Adrenal gland (tissue), 5 donors: ENCODE measurements around the gene TBKBP1.

Experiments
- CTCF ChIP-seq, 6 experiments: fragments of 450-650 bp in 4 of 6; fragments of 200-600 bp in 2 of 6; sonication (generic) in 1 of 6; IDR thresholded peaks; 1 replicate in 5 of 6; 2 replicates in 1 of 6; pipeline versions ENCODE4 v1.5.1 to v1.8.0; 2016 to 2021; ENCODE audit warnings: antibody characterized with exemption in 6 of 6, mild to moderate bottlenecking in 2 of 6, moderate library complexity in 1 of 6
- POLR2A ChIP-seq, 2 donors: fragments of 450-650 bp; IDR thresholded peaks; one replicate each; pipeline ENCODE4 v1.6.1; 2017; ENCODE audit warnings: antibody characterized with exemption in 2 of 2, mild to moderate bottlenecking in 2 of 2, moderate library complexity in 1 of 2
- donor health status: DM: no; HTN: no; CAD: no.

- no peak for TF ChIP-seq POLR2A (IDR thresholded peaks at IDR 0.05)
- TF ChIP-seq CTCF (IDR thresholded peaks at IDR 0.05), result no peak
Observed at GRCh38 chr17:47694581-47695428, 844 bp downstream of the TBKBP1 start.
